MM.1S (cell line): Measurements from ENCODE around the gene GPR158.

Source experiments
- DNase-seq: peaks from one replicate; pipeline ENCODE4 v3.0.0-alpha.2; 2015
- H2AFZ ChIP-seq: fragments of 300-600 bp; sonication (generic); 2 replicates; pipeline ENCODE4 v1.6.0; 2016; ENCODE audit warnings: antibody characterized with exemption, low read length
- H3F3A ChIP-seq: fragments of 300-600 bp; sonication (generic); 2 replicates; pipeline ENCODE4 v1.6.1; 2016; ENCODE audit warnings: mild to moderate bottlenecking, antibody characterized with exemption, low read length, moderate library complexity, mixed read lengths; ENCODE audit not compliant: insufficient read depth
- H3K27ac ChIP-seq: fragments of 300-600 bp; sonication (generic); 2 replicates; pipeline ENCODE4 v1.5.1; 2016; ENCODE audit warnings: mild to moderate bottlenecking, low read length
- H3K27me3 ChIP-seq: fragments of 300-600 bp; sonication (generic); replicated peaks from 2 replicates; pipeline ENCODE4 v1.6.0; 2016; ENCODE audit warnings: low read length; ENCODE audit not compliant: insufficient read depth
- H3K36me3 ChIP-seq: fragments of 300-600 bp; sonication (generic); replicated peaks from 2 replicates; pipeline ENCODE4 v1.6.1; 2016; ENCODE audit warnings: mild to moderate bottlenecking, low read length, mixed read lengths; ENCODE audit not compliant: insufficient read depth
- H3K4me1 ChIP-seq: fragments of 300-600 bp; sonication (generic); 2 replicates; pipeline ENCODE4 v1.6.1; 2016; ENCODE audit warnings: low read length, mixed read lengths
- H3K4me2 ChIP-seq: fragments of 300-600 bp; sonication (generic); 2 replicates; pipeline ENCODE4 v1.6.0; 2016; ENCODE audit warnings: low read depth, low read length
- H3K4me3 ChIP-seq: fragments of 300-600 bp; sonication (generic); 2 replicates; pipeline ENCODE4 v1.5.1; 2016; ENCODE audit warnings: low read length, mixed read lengths
- H3K79me2 ChIP-seq: fragments of 300-600 bp; sonication (generic); 2 replicates; pipeline ENCODE4 v1.6.1; 2016; ENCODE audit warnings: mixed run types, low read length, mixed read lengths
- H3K9ac ChIP-seq: fragments of 300-600 bp; sonication (generic); 2 replicates; pipeline ENCODE4 v1.6.1; 2016; ENCODE audit warnings: low read length, mixed read lengths
- H3K9me2 ChIP-seq: fragments of 300-600 bp; sonication (generic); replicated peaks from 2 replicates; pipeline ENCODE4 v1.6.1; 2016; ENCODE audit warnings: mild to moderate bottlenecking, low read length, mixed read lengths; ENCODE audit not compliant: insufficient read depth
- H3K9me3 ChIP-seq: fragments of 300-600 bp; sonication (generic); replicated peaks from 2 replicates; pipeline ENCODE4 v1.6.1; 2016; ENCODE audit warnings: mild to moderate bottlenecking, low read length, mixed read lengths; ENCODE audit not compliant: insufficient read depth
- H4K20me1 ChIP-seq: fragments of 300-600 bp; sonication (generic); 2 replicates; pipeline ENCODE4 v1.6.1; 2016; ENCODE audit warnings: mild to moderate bottlenecking, low read length, moderate library complexity, mixed read lengths; ENCODE audit not compliant: insufficient read depth
- CTCF ChIP-seq: fragments of 300-600 bp; sonication (generic); IDR thresholded peaks from 2 replicates; pipeline ENCODE4 v1.5.1; 2016; ENCODE audit warnings: antibody characterized with exemption, low read length, mixed read lengths
- EZH2 ChIP-seq: fragments of 300-600 bp; sonication (generic); optimal IDR thresholded peaks from 2 replicates; pipeline ENCODE3; 2017; ENCODE audit warnings: low read depth, mild to moderate bottlenecking, antibody characterized with exemption, low read length, mixed read lengths
- EZH2phosphoT487 ChIP-seq: fragments of 300-600 bp; sonication (generic); IDR thresholded peaks from 2 replicates; pipeline ENCODE4 v1.6.1; 2018; ENCODE audit warnings: antibody characterized with exemption, low read length

The GPR158 gene

DNA sequence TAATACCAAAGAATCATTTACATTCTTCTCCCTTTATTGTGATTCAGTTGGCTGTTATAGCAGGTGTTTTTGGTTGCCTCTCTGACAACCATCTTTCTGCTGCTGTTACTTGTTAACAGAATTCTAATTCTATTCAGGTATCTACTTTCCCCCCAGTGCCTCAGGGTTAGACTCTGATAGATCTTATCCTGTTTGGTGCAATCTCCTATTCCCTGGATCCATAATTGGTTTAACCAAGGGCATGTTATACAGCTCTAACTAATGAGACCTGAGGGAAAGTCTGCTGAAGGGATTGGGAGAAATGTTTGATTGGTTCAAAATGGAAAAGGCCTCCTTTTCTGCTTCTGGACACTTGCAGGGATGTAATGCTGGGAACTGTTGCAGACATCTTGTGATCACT is 161.5 kb downstream of the GPR158 start:
- no peaks in the 10 kb centered on the region for H3K27me3 ChIP-seq
- H3K4me3 ChIP-seq, result no peak overlapping the region
- no peak overlapping the region for H3K9ac ChIP-seq
- no peaks in the 10 kb centered on the region for H3K4me1 ChIP-seq
- no peaks in the 10 kb centered on the region for H3K36me3 ChIP-seq
- no peak overlapping the region for H2AFZ ChIP-seq
- no peak overlapping the region for H3K27ac ChIP-seq
- H3F3A ChIP-seq, result no peaks in the 10 kb centered on the region
- H4K20me1 ChIP-seq, result no peaks in the 10 kb centered on the region
- TF ChIP-seq CTCF, result no peak
- TF ChIP-seq EZH2phosphoT487, result no peak
- TF ChIP-seq EZH2, result no peak
- no peaks in the 10 kb centered on the region for H3K9me3 ChIP-seq
- no peak for DNase-seq
- no peaks in the 10 kb centered on the region for H3K9me2 ChIP-seq
- H3K79me2 ChIP-seq, result no peaks in the 10 kb centered on the region
- H3K4me2 ChIP-seq, result no peak overlapping the region

DNA sequence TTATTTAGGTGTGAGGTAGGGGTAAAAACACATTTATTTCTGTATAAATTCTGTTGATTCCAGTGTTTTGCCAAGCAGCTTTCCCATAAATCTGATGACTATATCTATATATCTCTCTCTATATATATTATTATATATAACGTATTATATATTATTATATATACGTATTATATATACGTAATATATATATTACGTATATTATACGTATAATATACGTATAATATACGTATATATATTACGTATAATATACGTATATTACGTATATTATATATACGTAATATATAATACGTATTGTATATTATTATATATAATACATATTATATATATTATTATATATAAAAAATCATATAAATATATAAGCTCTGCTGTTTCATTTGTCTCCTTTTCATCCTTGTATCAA is 163.5 kb downstream of the GPR158 start:
- H3K27me3 ChIP-seq, result no peaks in the 10 kb centered on the region

DNA sequence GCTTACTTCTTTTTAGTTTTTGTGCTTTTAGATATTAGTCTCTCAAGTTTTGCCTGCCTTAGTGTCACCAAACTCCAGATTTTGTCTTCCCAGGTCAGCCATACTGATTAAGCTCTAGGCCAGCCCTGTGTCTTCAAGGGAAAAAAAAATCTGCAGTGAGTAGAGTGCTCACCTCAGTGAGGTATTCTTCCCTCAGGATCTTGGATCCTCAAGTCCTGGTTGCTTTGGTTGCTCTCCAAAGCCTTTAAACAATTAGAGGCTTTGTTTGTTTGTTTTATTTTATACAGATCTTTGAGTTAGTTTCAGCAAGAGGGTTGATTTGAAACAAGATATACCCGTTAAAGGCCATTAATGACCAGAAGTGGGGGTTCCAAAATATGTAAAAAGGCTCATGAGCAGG is 165.2 kb downstream of the GPR158 start:
- H3K9me3 ChIP-seq, result no peaks in the 10 kb centered on the region
- DNase-seq, result no peak
- no peak overlapping the region for H2AFZ ChIP-seq
- H3K36me3 ChIP-seq, result no peaks in the 10 kb centered on the region
- no peaks in the 10 kb centered on the region for H3K79me2 ChIP-seq
- H3F3A ChIP-seq, result no peaks in the 10 kb centered on the region
- no peak overlapping the region for H3K4me3 ChIP-seq
- H4K20me1 ChIP-seq, result no peaks in the 10 kb centered on the region
- H3K9me2 ChIP-seq, result no peaks in the 10 kb centered on the region
- H3K4me1 ChIP-seq, result no peaks in the 10 kb centered on the region
- TF ChIP-seq CTCF, result no peak
- TF ChIP-seq EZH2phosphoT487, result no peak
- TF ChIP-seq EZH2, result no peak
- no peak overlapping the region for H3K4me2 ChIP-seq
- no peak overlapping the region for H3K9ac ChIP-seq
- H3K27me3 ChIP-seq, result no peaks in the 10 kb centered on the region
- H3K27ac ChIP-seq, result no peak overlapping the region

More for the DNA sequence above, 163.5 kb downstream of the GPR158 start:
- Histone ChIP-seq H4K20me1 (no peaks in the 10 kb centered on the region), H3K9ac (no peak overlapping the region), H3K9me3 (no peaks in the 10 kb centered on the region), H3K9me2 (no peaks in the 10 kb centered on the region), H3F3A (no peaks in the 10 kb centered on the region), H3K36me3 (no peaks in the 10 kb centered on the region), H3K79me2 (no peaks in the 10 kb centered on the region), H3K4me3 (no peak overlapping the region), H3K27ac (no peak overlapping the region), H2AFZ (no peak overlapping the region), H3K4me1 (no peaks in the 10 kb centered on the region), H3K4me2 (no peak overlapping the region)
- TF ChIP-seq CTCF, result no peak
- no peak for TF ChIP-seq EZH2
- no peak for TF ChIP-seq EZH2phosphoT487
- no peak for DNase-seq
